KG1 (cell line): Measurements from ENCODE around the gene ATG3.
"Not testable (repeated sequence)": the region's sequence is repeated elsewhere in the genome, so short reads cannot be mapped to it uniquely, and the experiment has no call there.

Experiments
- DNase-seq: peaks from one replicate; lab custom pipeline; 2025; lab: John Stamatoyannopoulos, UW

ATG3 gene

DNA sequence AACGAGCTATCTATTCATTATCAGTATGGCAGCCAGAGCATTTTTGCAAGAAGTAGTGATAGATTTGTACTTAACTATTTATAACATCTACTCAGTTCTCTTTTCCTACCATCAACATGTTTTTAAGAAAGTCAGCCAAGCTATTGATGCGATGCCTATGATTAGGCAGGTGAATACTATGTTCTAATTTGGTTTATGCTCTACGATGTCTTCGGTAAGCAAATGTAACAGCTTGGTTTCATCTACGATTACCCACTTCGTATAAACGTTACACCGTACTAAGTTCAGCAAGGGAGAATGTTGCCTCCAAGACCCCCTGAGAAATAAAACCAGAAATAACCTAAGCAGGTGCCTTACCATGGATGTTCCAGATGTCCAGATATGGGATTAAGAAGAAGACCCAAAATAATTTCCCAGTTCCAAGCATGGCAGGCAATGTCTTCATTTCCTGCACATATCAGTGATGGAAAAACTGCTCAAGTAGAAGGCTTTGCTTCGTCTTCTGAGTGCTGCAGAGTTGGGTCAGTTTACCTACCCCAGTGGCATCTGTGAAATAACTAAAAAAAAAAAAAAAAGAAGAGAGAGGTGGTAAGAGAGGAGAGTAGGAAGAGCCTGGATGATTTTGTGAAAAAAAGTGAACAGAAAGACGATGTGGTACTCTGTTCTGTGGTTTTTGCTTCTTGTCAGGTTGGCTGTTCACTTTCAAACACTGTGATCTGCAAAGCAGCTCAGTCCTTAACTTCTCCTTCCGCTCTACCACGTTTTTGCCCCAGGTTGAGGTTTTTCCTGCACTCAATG, 62.6 kb downstream of the ATG3 start, which contains the start of gene BTLA:
Gene BTLA, minus strand, starts transcription at position 559 of the 798 bp plus-strand sequence. Its CDS starts 114 bp downstream, at position 445.
- no peak for DNase-seq

DNA sequence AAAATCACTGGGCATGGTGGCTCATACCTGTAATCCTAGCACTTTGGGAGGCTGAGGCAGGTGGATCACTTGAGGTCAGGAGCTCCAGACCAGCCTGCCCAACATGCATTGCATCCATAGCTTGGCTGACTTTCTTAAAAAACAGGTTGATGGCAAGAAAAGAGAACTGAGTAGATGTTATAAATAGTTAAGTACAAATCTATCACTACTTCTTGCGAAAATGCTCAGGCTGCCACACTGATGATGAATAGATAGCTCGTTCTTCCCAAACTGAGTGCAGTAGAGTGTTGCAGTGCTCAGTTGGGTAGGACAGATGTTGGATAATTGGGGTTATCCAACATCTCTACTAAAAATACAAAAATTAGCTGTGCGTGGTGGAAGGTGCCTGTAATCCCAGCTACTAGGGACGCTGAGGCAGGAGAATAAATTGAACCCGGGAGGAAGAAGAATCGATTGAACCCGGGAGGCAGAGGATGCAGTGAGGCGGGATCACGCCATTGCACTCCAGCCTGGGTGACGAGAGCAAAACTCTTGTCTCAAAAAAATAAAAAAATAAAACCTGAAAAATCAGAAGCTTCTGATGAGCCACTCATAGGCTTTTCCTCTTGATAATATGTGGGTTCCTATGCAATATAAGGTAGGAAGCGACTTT, 63.7 kb downstream of the ATG3 start:
- no peak for DNase-seq

DNA sequence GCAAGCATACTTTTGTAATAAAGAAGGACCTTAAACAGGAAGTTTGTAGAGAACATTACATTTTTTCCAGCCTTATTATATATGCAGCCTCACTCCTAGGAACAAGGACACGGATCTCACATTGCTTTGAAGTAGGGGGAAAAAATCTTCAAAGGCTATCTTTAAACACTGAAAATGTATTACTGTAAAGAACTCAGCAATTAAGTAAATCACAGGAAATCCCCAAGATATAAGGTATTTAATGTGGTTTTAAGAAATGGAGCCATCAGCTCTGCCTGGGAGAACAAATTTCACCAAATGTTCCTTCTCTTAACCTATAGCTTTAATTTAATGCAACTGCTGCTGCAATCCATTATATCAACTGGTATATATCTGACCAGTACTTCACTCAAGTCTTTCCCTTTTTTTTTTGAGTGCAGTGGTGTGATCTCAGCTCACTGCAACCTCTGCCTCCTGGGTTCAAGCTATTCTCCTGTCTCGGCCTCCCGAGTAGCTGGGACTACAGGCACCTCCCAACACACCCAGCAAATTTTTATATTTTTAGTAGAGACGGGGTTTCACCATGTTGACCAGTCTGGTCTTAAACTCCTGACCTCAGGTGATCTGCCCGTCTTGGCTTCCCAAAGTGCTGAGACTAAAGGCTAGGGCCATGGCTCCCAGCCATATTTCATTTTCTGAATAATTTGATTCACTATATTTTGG, 65.2 kb downstream of the ATG3 start:
- DNase-seq: no peak

DNA sequence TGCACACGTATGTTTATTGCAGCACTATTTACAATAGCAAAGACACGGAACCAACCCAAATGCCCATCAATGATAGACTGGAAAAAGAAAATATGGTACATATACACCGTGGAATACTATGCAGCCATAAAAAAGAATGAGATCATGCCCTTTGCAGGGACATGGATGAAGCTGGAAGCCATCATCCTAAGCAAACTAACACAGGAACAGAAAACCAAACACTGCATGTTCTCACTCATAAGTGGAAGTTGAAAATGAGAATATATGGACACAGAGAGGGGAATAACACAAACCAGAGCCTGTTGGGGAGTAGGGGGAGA, 67.4 kb downstream of the ATG3 start:
- DNase-seq: not testable (repeated sequence)

DNA sequence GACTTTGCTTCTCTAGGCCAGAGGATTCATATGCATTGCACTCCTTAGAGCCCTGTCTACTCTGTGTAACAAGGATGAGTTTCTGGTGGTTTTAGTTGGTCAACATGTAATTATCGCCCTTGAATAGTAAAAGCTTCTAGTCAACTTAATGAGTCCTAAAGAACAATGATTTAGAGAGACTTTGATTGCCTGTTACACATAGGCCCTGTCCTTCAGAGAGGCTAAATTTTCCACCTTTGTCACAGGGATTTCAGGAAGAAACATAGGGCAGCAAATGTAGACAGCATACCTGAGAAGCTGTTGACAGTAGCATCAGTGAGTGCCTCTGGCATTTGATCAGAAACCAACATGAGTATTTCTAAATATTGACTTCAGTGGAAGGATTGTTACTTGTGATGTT, 69.6 kb downstream of the ATG3 start:
- no peak for DNase-seq

DNA sequence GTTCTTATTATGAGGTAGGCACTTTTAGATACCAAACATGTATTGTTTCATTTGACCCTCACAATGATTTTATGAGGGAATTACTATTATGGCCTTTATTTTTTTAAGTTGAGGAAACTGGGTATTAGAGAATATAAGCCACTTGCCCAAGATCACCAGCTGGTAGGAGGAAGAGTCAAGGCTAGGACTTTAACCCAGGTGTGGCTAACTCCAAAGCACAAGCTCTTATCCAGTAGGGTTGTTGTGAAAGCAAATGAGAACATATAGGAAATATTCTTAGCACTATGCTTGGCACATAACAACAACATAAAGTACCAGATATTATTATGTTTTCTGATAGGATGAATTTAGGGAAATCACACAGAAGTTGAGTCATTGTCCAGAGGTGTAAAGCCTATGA, 70.4 kb downstream of the ATG3 start:
- no peak for DNase-seq

DNA sequence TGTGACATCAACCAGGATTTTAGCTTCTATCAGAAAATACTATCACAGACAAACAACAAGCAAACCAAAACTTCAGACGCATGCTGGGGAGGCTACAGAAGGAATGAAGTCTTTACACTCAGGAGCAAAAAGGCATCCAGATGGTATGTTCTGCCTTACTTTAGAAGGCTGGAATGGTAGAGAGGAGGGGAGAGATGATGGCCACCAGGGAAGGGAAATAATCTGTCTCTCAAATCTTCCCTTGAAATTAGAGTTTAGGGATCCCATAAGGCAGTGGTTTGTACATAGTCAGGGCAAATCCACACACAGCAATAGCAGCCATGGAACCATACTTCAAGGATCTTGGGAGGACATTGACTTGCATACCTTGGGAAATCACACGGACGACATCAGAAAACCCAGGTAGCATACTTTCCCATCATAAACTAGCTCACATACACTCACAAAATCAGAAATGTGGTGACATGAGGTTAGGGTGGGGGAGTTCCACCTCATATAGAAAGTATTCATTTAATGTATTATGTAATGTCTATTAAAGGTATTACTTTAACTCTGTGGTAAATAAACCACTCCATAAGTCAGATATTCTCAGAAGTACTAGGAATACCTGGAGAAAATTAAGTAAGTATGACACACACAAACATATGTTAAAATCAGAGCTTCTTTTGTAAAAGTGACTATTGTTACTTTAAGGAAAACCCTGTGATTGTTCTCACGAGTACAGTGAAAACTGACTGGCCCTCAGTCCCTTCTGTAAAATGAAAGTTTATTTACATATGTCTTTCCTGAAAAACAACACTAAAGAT, 71.9 kb downstream of the ATG3 start:
- no peak for DNase-seq

DNA sequence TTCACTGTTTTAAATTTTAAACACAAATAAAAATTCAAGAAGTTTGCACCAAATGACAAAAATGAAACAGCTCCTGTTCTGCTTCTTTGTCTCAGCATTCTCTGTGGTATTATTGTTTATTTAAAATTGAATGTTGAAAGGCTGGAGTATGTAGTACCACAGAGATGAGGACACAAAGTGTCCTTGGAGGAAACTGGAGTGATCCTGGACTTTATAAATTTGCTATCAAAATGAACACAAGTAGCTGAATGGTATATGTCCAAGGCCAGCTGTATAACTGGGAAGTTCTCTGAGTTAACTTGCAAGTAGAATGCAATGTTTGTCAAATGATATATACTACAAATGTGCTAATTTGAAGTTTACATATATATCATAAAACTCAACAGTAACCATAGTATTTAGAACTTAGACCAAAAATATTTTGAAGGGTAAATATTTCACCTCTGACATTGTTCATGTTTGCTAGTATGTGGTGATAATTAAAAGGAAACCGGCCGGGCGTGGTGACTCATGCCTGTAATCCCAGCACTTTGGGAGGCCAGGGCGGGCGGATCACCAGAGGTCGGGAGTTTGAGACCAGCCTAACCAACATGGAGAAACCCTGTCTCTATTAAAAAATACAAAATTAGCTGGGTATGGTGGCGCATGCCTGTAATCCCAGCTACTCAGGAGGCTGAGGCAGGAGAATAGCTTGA, 74.8 kb downstream of the ATG3 start:
- no peak for DNase-seq

DNA sequence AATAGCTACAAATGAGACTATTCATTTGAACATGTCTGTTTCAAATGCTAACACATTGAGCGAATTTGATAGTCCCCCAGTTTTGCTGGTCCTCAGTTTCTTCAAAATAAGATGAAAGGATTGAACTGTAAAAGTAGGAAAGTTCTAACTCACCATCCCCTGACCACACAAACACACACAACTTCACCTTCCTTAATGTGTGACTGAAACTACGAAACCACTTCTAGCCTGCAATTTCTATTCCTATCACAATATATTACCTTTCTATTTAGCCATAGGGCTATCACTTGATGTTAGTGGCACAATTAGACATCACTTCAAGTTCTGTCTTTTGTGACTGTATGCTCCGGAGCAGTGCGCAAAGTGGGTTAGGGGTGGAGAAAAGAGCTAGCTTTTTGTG, 77.4 kb downstream of the ATG3 start:
- no peak for DNase-seq

DNA sequence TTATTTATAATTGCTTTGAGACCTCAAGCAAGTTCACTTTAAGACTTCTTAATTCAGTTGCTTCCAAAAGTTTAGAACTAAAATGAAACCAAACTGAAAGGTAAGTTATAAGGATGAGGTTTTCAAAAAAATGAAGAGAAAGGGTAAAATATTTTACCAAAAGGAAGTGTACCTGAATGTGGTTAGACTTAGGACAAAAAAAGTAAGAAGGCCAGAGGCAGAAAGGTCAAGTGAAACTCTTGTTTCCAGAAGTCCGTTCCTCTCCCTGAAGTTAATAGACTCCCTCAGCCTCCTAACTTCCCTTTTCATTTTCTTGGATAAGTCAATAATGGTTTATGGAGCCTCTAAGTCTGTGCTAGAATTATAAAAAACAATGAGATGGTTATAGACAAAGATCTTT, 79.1 kb downstream of the ATG3 start:
- no peak for DNase-seq
